WTC11 (cell line): Measurements from ENCODE around the gene RHOT2. TPM values are rescaled to one million over a fixed set of nuclear protein-coding genes. Genes with fewer than 3 reads are reported as not detected.
A peak's percentile ranks its signal among the peaks of the same experiment; 100 is the strongest.

Experiments
- ATAC-seq: fragments of 200-7000 bp; cut with Tn5 transposase; 2 replicates; pipeline ENCODE4 v1.10.0; 2021; ENCODE audit warnings: mild to moderate bottlenecking, moderate library complexity
- CTCF ChIA-PET: fragments of 300-600 bp; sonication (Branson Sonifier 250); formaldehyde crosslinking; loops from one replicate; lab custom pipeline; 2021; ENCODE audit warnings: antibody characterized with exemption; lab: Charles Lee
- POLR2A ChIA-PET: fragments of 350-600 bp; sonication (Branson Sonifier 250); formaldehyde crosslinking; loops from one replicate; lab custom pipeline; 2021; ENCODE audit warnings: antibody characterized with exemption; lab: Charles Lee
- DNase-seq: peaks from one replicate; pipeline ENCODE4 v3.0.0; 2021; ENCODE audit warnings: low spot score
- H3K27ac Mint-ChIP-seq: 2 replicates; pipeline ENCODE4 v1.8.0; 2021; ENCODE audit warnings: mixed read lengths
- H3K27me3 Mint-ChIP-seq: 2 replicates; pipeline ENCODE4 v1.8.0; 2021; ENCODE audit warnings: low read depth, mild to moderate bottlenecking, moderate library complexity, mixed read lengths
- H3K36me3 Mint-ChIP-seq: 2 replicates; pipeline ENCODE4 v1.8.0; 2021; ENCODE audit warnings: mixed read lengths
- H3K4me1 Mint-ChIP-seq: 2 replicates; pipeline ENCODE4 v1.8.0; 2022; ENCODE audit warnings: mixed read lengths
- H3K4me3 Mint-ChIP-seq: 2 replicates; pipeline ENCODE4 v1.8.0; 2021; ENCODE audit warnings: mild to moderate bottlenecking, moderate library complexity, mixed read lengths
- H3K9me3 Mint-ChIP-seq: 2 replicates; pipeline ENCODE4 v1.8.0; 2021; ENCODE audit warnings: mixed read lengths
- ESRRA ChIP-seq: sonication (generic); formaldehyde crosslinking; IDR thresholded peaks from 2 replicates; pipeline ENCODE4 v1.8.1; 2022; ENCODE audit warnings: mild to moderate bottlenecking, missing genetic modification reagents, borderline replicate concordance
- ETV6 ChIP-seq: sonication (generic); formaldehyde crosslinking; IDR thresholded peaks from 2 replicates; pipeline ENCODE4 v1.8.1; 2022; ENCODE audit warnings: mild to moderate bottlenecking, missing genetic modification reagents
- FOXK1 ChIP-seq: sonication (generic); formaldehyde crosslinking; IDR thresholded peaks from 2 replicates; pipeline ENCODE4 v1.8.0; 2022; ENCODE audit warnings: mild to moderate bottlenecking, moderate library complexity, missing genetic modification reagents
- FOXP1 ChIP-seq: sonication (generic); formaldehyde crosslinking; IDR thresholded peaks from 2 replicates; pipeline ENCODE4 v1.8.0; 2022; ENCODE audit warnings: missing genetic modification reagents, mild to moderate bottlenecking, moderate library complexity, borderline replicate concordance
- JAZF1 ChIP-seq: fragments of 250-450 bp; sonication (Bioruptor Pico); IDR thresholded peaks from 2 replicates; pipeline ENCODE4 v1.9.0; 2021; ENCODE audit warnings: moderate library complexity, mild to moderate bottlenecking, inconsistent platforms
- KAT7 ChIP-seq: sonication (generic); formaldehyde crosslinking; IDR thresholded peaks from 2 replicates; pipeline ENCODE4 v1.8.1; 2023; ENCODE audit warnings: missing genetic modification reagents, mild to moderate bottlenecking, borderline replicate concordance
- NFATC4 ChIP-seq: fragments of 250-450 bp; sonication (Bioruptor Pico); IDR thresholded peaks from 2 replicates; pipeline ENCODE4 v1.9.0; 2021; ENCODE audit warnings: mild to moderate bottlenecking
- PRRX2 ChIP-seq: fragments of 250-450 bp; sonication (Bioruptor Pico); IDR thresholded peaks from 2 replicates; pipeline ENCODE4 v1.8.0; 2021; ENCODE audit warnings: mild to moderate bottlenecking
- SOX15 ChIP-seq: fragments of 250-450 bp; sonication (Bioruptor Pico); IDR thresholded peaks from 2 replicates; pipeline ENCODE4 v1.9.0; 2021; ENCODE audit warnings: mild to moderate bottlenecking
- SP1 ChIP-seq: sonication (generic); formaldehyde crosslinking; conservative IDR thresholded peaks from 2 replicates; pipeline ENCODE4 v1.8.1; 2022; ENCODE audit warnings: missing genetic modification reagents
- total RNA-seq: library from RNA; stranded (reverse); gene quantifications from 3 replicates; pipeline ENCODE4 v1.2.3, GENCODE V29; 2021
- TF ChIP-seq, protein P1 (sequence below): sonication (generic); formaldehyde crosslinking; IDR thresholded peaks from 2 replicates; pipeline ENCODE4 v1.8.0; 2023; ENCODE audit warnings: mild to moderate bottlenecking, missing genetic modification reagents
- TF ChIP-seq, protein P2 (sequence below): sonication (generic); formaldehyde crosslinking; IDR thresholded peaks from 2 replicates; pipeline ENCODE4 v1.8.1; 2022; ENCODE audit warnings: low read depth, mild to moderate bottlenecking, moderate library complexity, missing genetic modification reagents, borderline replicate concordance
- TF ChIP-seq, protein P3 (sequence below): fragments of 200-600 bp; IDR thresholded peaks from 2 replicates; pipeline ENCODE4 v1.8.0; 2022; ENCODE audit warnings: antibody characterized with exemption
- TF ChIP-seq, protein P4 (sequence below): fragments of 250-450 bp; sonication (Bioruptor Pico); IDR thresholded peaks from 2 replicates; pipeline ENCODE4 v1.9.0; 2021; ENCODE audit warnings: mild to moderate bottlenecking
- TF ChIP-seq, protein P5 (sequence below): sonication (generic); formaldehyde crosslinking; IDR thresholded peaks from 2 replicates; pipeline ENCODE4 v1.8.0; 2023; ENCODE audit warnings: missing genetic modification reagents, mild to moderate bottlenecking, borderline replicate concordance

Gene RHOT2
- total RNA-seq, 1 experiment from 2014 or later = 285 TPM

DNA sequence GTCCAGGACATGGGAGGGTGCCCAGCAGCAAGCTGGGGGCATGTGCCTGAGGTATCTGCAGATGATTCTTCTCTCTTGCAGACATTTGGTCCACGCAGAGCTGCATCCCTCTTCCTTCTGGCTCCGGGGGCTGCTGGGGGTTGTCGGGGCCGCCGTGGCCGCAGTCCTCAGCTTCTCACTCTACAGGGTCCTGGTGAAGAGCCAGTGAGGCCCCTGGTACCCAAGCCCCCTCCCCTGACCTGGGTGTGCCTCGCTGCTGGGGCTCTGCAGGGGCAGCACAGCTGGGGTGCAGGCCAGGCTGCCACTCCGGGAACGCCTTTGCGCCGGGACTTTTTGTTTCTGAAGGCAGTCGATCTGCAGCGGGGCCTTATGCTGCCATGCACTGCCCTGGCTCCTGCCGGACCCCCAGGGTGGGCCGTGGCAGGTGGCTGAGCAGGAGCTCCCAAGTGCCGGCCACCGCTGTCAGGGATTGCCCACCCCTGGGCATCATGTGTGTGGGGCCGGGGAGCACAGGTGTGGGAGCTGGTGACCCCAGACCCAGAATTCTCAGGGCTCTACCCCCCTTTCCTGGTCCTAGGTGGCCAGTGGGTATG lies 5.6 kb downstream of the RHOT2 start:
- Mint-ChIP-seq H3K4me1 (peaks cover 12% of the 10 kb centered on the region), H3K9me3 (no peaks in the 10 kb centered on the region), H3K27me3 (no peaks in the 10 kb centered on the region), H3K4me3 (no peak overlapping the region), H3K36me3 (peaks cover 11% of the 10 kb centered on the region), H3K27ac (no peak overlapping the region)
- ATAC-seq (no peak), DNase-seq (no peak)
- no peak for TF ChIP-seq PRRX2 (CRISPR knock-in tag)
- no peak for TF ChIP-seq KAT7
- POLR2A ChIA-PET = no interaction called here
- CTCF ChIA-PET = interaction anchor here (0.5 to 0.6 kb wide), 2 partner anchors 19 to 289 kb away, joined by 3 to 5 read pairs; no protein-coding TSS in a partner anchor

DNA sequence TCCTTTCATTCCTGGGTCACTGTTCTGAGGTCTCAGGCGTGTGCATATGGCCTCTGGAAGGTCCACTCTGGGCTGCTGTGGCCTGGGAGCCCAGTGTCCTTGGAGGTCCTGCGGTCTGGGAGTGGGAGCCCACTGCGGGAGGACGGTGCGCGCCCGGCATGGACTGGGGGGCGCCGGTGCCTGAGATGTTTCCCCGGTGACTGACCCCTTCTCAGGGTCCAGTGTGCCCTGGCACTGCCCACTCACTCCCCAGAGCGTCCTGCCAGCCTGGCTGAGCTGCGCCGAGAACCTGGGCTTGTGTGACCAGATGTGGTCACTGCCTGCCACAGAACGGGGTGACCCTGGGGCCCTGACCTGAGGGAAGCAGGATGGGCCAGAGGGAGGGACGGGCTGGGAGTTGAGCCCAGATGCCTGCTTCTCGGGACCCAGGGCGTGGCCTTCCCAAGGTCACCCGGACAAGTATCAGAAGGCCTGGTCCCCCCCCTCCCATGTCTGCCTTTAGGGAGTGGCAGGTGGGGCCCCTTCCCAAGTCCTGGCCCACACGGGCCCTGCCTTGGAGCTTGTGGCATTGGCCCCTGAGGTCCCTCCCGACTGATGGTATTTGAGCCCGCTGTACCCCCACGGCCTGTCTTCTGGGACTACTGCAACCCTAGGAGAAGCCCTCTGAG lies 6.4 kb downstream of the RHOT2 start:
- Mint-ChIP-seq H3K4me1 (peaks cover 13% of the 10 kb centered on the region), H3K9me3 (no peaks in the 10 kb centered on the region), H3K27me3 (no peaks in the 10 kb centered on the region)
- TF ChIP-seq ESRRA (CRISPR knock-in tag) = 0 out of 2 replicates have a peak, but pooled peaks have one; percentile 4
- TF ChIP-seq, protein P1, sequence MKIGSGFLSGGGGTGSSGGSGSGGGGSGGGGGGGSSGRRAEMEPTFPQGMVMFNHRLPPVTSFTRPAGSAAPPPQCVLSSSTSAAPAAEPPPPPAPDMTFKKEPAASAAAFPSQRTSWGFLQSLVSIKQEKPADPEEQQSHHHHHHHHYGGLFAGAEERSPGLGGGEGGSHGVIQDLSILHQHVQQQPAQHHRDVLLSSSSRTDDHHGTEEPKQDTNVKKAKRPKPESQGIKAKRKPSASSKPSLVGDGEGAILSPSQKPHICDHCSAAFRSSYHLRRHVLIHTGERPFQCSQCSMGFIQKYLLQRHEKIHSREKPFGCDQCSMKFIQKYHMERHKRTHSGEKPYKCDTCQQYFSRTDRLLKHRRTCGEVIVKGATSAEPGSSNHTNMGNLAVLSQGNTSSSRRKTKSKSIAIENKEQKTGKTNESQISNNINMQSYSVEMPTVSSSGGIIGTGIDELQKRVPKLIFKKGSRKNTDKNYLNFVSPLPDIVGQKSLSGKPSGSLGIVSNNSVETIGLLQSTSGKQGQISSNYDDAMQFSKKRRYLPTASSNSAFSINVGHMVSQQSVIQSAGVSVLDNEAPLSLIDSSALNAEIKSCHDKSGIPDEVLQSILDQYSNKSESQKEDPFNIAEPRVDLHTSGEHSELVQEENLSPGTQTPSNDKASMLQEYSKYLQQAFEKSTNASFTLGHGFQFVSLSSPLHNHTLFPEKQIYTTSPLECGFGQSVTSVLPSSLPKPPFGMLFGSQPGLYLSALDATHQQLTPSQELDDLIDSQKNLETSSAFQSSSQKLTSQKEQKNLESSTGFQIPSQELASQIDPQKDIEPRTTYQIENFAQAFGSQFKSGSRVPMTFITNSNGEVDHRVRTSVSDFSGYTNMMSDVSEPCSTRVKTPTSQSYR (CRISPR knock-in tag) = no peak
- TF ChIP-seq, protein P2, sequence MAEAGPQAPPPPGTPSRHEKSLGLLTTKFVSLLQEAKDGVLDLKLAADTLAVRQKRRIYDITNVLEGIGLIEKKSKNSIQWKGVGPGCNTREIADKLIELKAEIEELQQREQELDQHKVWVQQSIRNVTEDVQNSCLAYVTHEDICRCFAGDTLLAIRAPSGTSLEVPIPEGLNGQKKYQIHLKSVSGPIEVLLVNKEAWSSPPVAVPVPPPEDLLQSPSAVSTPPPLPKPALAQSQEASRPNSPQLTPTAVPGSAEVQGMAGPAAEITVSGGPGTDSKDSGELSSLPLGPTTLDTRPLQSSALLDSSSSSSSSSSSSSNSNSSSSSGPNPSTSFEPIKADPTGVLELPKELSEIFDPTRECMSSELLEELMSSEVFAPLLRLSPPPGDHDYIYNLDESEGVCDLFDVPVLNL (CRISPR knock-in tag) = 0 out of 2 replicates have a peak, but pooled peaks have one; percentile 22
- TF ChIP-seq, all 79 proteins: peak for 2
- no peak for ATAC-seq
- Mint-ChIP-seq H3K4me3 (peak overlapping the region; percentile 70; the same call in 1 of the 2 replicates), H3K36me3 (peaks cover 11% of the 10 kb centered on the region), H3K27ac (0 out of 2 replicates have a peak overlapping the region, but pooled peaks have one; percentile 27)
- ChIA-PET CTCF (interaction anchor here (0.5 to 2.8 kb wide), 16 partner anchors 9 to 290 kb away, joined by 3 to 16 read pairs (median 4); partner anchors contain the start of genes METTL26, WDR90 and WFIKKN1), POLR2A (interaction anchor here (0.5 to 1.5 kb wide), 2 partner anchors 26 to 1560 kb away, joined by 3 to 4 read pairs; no protein-coding TSS in a partner anchor)
- DNase-seq = no peak

DNA sequence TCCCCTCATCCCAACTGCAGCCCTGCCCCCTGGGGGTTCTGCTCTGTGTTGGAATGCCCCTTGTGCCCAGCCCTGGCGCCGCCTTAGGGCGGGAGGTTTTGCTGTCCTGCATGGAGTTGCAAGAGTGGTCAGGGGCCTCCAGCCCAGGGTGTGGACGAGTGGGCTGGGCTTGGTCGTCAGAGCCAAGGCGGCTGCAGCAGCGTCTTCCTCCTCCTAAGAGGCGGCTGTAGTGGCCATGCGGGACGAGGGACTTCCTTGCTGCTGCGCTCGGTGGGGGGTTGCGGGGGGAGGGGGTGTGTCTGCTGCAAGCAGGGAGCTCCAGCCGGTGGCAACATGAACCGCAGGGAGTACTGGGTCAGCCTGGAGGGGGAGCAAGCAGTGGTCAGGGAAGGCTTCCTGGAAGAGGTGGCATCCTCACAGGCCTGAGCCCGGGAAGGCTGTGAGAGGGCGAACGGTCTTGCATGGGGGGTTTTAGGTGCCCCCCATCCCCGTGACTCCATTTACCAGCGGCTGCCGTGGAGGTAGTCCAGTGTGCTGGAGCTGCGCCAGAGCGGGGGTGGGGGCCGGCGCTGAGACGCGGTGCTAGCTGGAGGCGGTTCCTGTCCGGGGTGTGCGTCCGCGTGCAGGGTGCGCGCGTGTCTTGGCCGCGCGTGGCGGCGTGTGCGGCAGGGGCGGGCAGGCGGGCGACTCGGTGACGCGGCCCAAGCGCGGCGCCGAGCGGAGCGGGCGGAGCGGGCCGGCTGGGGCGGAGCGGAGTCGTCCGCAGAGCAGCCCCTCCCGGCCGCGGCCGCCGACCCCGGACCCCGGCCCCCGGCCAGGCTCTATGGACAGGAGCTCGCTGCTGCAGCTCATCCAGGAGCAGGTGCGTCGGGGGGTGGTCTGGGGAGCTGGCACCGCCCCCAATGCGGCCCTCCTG lies 7.3 kb downstream of the RHOT2 start, which contains the start of gene RHBDL1:
Gene RHBDL1 (plus strand): TSS at position 704 of the 916 bp plus-strand sequence. CDS start 120 bp downstream, at position 824.
- no peaks in the 10 kb centered on the region for H3K9me3 Mint-ChIP-seq
- H3K27me3 Mint-ChIP-seq = no peaks in the 10 kb centered on the region
- H3K36me3 Mint-ChIP-seq = peaks cover 7% of the 10 kb centered on the region
- H3K4me3 Mint-ChIP-seq = peak within 1 kb of the TSS; percentile 70
- H3K27ac Mint-ChIP-seq = 0 out of 2 replicates have a peak within 1 kb of the TSS, but pooled peaks have one; percentile 27
- CTCF ChIA-PET = interaction anchor here (0.5 to 2.8 kb wide), 25 partner anchors 7 to 284 kb away, joined by 3 to 16 read pairs (median 4); partner anchors contain the start of genes CIAO3, METTL26, RHOT2 and WDR24
- POLR2A ChIA-PET = interaction anchor here (0.5 to 1.5 kb wide), 4 partner anchors 15 to 1559 kb away, joined by 3 to 4 read pairs (median 3); partner anchors contain the start of gene WDR24
- DNase-seq (peak; percentile 60), ATAC-seq (peak; percentile 10)
- peaks cover 14% of the 10 kb centered on the region for H3K4me1 Mint-ChIP-seq
- peak; percentile 38 for TF ChIP-seq SP1 (CRISPR knock-in tag)
- TF ChIP-seq ETV6 (CRISPR knock-in tag) = no peak
- TF ChIP-seq, protein P3, sequence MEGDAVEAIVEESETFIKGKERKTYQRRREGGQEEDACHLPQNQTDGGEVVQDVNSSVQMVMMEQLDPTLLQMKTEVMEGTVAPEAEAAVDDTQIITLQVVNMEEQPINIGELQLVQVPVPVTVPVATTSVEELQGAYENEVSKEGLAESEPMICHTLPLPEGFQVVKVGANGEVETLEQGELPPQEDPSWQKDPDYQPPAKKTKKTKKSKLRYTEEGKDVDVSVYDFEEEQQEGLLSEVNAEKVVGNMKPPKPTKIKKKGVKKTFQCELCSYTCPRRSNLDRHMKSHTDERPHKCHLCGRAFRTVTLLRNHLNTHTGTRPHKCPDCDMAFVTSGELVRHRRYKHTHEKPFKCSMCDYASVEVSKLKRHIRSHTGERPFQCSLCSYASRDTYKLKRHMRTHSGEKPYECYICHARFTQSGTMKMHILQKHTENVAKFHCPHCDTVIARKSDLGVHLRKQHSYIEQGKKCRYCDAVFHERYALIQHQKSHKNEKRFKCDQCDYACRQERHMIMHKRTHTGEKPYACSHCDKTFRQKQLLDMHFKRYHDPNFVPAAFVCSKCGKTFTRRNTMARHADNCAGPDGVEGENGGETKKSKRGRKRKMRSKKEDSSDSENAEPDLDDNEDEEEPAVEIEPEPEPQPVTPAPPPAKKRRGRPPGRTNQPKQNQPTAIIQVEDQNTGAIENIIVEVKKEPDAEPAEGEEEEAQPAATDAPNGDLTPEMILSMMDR = no peak
- TF ChIP-seq JAZF1 (CRISPR knock-in tag) = no peak
- TF ChIP-seq FOXK1 = 0 out of 2 replicates have a peak, but pooled peaks have one; percentile 33
- TF ChIP-seq SOX15 (CRISPR knock-in tag) = no peak
- peak; percentile 85; the same call in 1 of the 2 replicates for TF ChIP-seq NFATC4 (CRISPR knock-in tag)
- 0 out of 2 replicates have a peak, but pooled peaks have one; percentile 7 for TF ChIP-seq ESRRA (CRISPR knock-in tag)
- TF ChIP-seq, protein P4, sequence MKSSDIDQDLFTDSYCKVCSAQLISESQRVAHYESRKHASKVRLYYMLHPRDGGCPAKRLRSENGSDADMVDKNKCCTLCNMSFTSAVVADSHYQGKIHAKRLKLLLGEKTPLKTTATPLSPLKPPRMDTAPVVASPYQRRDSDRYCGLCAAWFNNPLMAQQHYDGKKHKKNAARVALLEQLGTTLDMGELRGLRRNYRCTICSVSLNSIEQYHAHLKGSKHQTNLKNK (CRISPR knock-in tag) = no peak
- TF ChIP-seq FOXP1 = peak; percentile 59
- TF ChIP-seq, protein P5, sequence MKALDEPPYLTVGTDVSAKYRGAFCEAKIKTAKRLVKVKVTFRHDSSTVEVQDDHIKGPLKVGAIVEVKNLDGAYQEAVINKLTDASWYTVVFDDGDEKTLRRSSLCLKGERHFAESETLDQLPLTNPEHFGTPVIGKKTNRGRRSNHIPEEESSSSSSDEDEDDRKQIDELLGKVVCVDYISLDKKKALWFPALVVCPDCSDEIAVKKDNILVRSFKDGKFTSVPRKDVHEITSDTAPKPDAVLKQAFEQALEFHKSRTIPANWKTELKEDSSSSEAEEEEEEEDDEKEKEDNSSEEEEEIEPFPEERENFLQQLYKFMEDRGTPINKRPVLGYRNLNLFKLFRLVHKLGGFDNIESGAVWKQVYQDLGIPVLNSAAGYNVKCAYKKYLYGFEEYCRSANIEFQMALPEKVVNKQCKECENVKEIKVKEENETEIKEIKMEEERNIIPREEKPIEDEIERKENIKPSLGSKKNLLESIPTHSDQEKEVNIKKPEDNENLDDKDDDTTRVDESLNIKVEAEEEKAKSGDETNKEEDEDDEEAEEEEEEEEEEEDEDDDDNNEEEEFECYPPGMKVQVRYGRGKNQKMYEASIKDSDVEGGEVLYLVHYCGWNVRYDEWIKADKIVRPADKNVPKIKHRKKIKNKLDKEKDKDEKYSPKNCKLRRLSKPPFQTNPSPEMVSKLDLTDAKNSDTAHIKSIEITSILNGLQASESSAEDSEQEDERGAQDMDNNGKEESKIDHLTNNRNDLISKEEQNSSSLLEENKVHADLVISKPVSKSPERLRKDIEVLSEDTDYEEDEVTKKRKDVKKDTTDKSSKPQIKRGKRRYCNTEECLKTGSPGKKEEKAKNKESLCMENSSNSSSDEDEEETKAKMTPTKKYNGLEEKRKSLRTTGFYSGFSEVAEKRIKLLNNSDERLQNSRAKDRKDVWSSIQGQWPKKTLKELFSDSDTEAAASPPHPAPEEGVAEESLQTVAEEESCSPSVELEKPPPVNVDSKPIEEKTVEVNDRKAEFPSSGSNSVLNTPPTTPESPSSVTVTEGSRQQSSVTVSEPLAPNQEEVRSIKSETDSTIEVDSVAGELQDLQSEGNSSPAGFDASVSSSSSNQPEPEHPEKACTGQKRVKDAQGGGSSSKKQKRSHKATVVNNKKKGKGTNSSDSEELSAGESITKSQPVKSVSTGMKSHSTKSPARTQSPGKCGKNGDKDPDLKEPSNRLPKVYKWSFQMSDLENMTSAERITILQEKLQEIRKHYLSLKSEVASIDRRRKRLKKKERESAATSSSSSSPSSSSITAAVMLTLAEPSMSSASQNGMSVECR = no peak
